ENCODE measurements around the gene ZNF236.

The ZNF236 gene

DNA sequence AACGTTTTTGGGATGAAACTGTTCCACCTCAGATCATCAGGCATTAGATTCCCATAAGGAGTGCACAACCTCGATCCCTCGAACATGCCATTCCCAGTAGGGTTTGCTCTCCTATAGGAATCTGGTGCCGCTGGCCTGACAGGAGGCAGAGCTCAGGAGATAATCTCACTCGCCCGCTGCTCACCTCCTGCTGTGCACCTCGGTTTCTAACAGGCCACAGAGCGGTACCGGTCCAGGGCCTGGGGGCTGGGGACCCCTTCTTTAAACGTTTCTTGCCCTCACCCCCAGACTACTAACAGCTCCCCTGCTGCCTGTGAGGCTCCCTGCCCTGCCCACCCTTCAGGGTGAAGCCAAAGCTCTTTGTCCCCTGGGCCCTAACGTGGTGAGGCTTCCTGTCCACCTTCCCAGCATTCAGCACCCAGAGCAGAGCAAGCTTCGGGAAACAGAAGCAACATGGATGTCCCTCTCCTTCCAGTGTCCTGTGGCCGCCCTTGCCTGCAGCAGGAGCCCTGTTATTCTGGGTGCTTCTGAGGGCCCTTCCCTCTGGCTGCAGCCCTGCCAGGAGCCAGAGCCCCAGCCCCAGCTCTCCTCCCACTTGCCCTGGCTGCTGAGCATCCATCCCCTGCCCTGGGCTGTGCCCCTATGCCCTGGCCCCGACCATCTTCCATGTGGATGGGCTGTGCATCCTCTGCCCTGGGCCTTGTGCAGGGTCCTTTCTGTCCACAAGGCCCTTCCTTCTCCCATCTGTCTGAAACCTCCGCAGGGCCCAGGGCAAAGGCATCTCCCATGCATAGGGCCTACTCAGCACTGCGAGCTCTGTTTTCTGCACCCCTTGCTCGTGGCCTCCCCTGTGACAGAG, 170.1 kb downstream of the ZNF236 start:
- DNase-seq: no peak

DNA sequence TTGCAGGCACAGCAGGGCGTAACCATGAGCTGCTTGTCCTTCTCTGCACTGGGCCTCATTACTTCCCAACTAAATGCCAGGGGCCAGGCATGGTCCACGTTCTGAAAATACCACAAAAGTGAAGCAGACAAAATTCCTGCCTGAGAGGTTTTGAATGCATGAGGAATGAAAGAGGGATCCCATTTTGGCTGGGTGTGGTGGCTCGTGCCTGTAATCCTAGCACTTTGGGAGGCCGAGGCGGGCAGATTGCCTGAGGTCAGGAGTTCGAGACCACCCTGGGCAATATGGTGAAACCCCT, 170.7 kb downstream of the ZNF236 start:
- DNase-seq: no peak

DNA sequence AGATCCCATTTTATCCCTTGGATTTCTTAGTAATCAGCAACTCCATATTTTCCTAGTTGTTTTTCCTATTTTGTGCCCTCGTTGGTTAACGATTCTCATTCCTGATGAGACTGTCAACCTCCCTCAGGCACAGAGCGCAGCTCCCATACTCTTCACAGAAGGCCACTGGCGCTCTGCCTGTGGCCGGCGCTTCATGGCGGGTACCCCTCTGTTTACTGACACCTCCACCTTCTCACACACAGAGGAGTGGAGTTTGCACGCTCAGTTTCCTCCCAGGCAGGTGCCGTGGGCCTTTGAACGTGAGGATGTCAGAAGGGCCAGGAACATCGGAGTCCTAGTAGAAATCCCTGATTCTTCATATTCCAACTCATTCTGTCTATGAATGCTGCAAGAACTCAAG, 171.2 kb downstream of the ZNF236 start:
- no peak for DNase-seq

DNA sequence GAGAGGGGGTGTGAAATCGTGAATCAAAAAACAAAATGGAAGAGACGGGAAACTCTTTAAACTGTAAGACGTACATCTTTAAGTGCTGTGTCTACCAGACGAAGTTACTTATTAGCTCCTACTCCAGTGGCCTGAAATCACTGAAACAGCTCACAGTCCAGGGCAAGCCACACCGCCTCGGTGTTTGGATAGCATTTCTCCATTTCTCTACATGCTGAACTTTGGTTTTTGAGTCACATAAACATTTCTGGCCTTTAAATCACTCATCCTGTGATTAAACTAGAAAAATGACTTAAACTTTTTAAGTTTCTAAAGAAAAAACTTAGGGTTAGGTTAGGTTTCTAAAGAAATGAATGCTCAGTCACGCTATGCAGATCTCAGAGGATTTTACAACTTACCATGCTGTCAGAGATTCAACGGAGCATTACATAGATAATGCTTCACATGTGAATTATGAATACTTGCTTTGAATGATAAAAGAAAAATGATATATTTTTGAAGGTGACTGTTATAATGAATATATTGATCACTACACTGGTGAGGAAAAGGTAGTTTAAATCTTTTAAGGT, 171.8 kb downstream of the ZNF236 start:
- no peak for DNase-seq

DNA sequence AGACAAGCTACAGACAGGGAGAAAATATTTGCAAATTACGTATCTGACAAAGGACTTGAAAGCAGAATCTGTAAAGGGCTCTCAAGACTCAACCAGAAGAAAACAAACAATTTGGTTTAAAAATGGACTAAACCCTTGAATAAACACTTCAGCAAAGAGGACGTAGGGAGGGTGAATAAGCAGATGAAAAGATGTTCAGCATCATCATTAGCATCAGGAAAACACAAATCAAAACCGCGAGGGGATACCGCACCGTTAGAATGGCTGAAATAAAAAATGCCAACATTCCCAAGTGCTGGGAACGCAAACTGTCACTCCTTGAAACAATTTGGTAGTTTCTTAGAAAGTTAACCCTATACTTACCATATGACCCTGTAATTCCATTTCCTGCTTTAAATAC, 173.5 kb downstream of the ZNF236 start:
- no peak for DNase-seq

DNA sequence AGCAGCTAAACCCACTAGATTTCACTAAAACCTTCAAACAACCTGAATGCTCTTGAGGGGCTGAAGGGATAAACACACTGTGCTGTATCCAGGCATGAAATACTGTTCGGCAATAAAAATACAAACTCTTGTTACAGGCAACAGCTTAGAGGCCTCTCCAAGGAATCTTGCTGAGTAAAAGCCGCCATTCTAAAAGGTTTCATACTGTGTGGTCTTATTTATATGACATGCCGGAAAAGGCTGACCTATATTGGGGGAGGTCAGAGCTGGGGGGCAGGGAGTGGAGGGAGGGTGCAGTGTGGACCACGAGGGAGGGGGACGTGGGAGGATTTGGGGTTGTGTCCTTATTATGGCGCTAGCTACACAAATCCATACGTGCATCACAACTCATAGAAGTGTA, 174.1 kb downstream of the ZNF236 start:
- no peak for DNase-seq

DNA sequence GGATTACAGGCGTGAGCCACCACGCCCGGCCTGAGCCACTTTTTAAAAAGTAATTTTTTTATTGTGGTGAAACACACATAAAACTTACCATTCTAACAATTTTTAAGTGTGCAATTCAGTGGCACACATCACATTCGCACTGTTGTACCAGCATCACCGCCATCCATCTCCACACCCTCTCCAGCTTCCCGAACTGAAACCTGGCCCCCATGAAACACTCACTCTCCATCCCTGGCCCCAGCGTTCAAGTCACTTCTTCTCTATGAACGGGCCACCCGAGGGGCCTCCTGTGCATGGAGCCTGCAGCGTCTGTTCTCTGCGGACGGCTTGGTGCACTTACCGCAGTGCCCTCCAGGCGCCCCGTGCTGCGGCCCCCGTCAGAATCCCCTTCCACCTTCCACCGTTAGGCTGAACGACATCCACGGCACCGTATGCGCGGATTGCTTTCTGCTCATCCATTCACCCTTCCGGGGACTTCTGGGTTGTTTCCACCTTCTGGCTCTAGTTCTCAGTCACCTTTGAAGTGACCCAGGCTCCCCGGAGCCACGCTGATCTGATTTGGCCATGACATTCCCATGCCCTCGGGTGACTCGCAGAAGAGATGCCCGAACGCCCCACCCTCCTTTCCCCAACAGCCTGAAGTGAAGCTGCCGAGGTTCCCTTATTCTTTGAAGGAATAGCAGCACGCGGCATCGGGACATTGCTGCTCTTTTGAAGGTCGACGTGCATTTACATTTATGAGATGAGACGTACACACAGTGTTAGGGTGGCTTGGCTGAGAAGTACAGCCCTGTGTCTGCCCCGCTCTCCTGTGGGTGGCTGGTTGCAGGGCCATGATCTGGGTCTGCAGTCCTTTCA, 175.8 kb downstream of the ZNF236 start:
- DNase-seq: no peak

DNA sequence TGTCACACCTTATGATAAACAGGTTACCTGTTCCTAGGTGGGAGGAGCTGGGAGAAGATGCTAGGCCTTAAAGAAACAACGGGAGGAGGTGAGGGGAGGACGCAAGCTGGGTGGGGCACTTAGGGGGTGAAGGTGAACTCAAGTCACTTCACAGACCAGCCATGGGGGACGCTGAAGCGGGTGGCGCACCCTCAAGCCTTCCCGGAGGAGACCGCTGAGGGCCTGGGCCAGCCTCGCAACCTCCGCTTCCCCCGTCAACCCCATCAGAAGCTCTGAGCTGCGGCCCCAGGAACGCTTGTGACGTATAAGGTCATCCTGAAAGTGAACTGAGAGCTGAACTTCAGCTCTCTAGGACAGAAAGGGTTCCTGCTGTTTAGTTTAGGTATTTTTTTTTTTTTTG, 176.7 kb downstream of the ZNF236 start:
- DNase-seq: no peak

DNA sequence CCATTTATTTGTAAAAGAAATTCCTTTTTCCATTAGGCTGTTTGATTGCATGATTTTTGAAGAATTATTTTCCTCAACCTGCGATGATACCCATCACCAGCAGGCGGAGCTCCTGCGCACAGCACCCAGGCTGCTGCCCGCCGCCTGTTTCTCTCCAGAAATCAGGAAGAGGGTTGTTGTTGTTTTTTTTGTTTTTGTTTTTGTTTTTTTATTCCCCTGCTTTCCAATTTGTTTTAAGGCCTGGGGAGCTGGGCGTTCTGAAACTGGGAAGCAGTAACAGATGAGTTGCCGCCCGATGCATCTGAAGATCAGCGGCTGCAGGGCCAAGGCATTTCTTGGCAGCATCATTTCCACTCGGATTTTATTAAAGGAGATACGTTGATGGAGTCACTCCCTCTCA, 178.2 kb downstream of the ZNF236 start:
- DNase-seq: peak; percentile 51

DNA sequence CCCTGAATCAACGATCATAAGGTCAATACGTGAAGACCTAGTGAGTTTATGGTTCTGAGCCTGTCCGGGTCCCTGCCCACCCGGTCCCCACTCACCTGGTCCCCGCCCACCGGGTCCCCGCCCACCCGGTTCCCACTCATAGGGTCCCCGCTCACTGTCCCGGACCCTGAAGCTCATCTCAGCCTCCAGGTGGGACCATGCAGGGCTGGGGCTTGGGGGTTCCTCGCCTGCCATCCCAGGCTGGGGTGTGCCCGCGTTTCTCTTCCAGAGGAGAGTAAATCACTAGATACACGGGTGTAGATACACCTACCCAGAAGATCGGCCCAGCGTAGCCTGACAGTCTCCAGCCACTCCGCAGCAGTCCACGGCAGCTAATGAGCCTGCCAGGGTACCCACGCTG, 178.7 kb downstream of the ZNF236 start:
- DNase-seq: no peak

DNA sequence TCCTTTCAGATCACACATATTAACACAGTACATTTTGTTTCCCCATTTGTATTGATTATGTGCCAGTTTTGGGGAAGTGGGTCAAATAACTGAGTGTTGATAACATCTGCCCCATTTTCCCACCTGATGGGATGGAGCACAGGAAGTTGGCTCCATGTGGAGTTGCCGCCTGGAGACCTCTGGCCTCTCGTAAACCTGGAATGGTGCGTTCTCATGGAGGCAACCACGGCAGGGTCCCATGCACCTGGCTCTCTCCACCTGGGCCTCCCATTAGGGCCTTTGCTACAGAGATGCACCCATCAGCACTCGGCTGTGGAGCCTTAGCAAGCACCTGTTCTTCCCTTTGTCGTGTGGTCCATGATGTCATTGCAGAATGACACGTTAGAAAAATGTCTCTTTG, 179.6 kb downstream of the ZNF236 start:
- no peak for DNase-seq

DNA sequence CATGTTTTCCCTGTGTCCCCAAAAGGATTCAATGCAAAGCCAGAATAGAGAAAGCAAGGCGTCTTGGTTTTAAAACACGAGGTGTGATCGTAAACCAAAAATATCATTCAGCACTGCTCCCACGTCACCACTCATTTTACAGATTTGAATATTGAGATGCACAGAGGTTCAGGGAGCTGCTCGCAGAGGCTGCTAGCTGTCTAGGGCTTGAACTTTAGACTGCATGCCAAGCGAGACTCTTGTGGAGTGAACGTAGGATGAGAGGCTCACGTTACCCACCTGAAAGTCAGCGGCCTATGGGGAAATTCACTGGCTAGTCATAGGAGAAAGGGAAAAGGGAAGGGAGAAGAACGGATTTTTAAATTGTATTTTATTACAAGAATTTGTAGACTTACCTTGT, 180.1 kb downstream of the ZNF236 start:
- no peak for DNase-seq

DNA sequence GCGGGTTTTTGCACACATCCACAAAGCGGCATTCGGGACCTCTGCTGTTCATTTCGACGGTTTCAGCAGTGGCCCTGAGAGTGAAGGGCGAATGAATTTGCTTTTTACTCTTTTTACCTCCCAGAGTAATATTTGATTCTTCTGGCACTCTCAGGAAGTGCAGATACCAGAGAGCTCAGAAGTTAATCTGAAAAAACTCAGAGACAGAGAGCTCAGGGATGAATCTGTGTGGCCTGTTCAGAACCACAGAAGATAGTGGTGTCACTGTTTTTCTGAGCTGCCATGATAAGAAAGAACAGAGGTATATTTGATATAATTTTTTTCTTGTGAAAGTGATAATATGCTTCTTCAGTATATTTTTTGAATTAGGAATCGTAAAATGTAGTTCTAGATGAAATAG, 181.0 kb downstream of the ZNF236 start:
- DNase-seq: no peak

DNA sequence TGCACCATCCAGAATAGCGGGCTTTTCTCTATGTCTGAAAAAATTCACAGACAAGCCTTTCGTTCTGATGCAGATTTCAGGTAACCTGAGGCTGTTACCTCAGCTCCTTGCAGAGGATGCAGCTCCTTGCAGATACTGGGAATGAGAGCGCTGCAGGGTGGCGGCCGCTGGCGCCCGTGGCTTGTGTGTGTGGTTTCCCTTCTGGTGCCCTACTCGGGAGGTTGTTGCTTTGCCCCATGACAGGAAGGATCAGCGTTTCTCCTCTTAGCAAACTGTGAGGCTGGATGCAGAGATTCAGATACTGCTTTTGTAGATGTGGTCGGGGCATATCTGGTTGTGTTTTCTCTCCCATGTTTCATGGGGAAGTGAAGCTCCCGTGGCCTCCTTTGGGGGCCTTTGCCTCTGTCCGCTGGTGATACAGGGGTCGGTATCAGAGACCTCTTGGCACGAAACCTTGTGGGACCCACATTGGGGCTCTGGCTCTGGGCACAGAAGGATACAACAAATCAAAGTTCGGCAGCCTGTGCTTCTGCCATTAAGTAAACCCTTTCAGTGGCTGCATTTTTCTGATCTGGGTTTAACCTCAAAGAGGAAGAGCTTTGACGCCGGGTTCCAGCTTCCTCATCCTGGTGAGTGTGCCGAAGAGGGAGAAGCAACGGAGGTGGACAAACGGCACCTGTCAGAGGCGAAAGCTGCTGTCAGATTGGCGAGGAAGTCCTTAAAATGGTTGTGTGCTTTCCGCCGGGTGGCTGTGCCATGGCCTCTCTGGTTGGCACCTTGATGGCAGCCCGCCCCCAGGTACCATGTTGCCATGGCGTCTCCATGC, 182.4 kb downstream of the ZNF236 start:
- DNase-seq: no peak

DNA sequence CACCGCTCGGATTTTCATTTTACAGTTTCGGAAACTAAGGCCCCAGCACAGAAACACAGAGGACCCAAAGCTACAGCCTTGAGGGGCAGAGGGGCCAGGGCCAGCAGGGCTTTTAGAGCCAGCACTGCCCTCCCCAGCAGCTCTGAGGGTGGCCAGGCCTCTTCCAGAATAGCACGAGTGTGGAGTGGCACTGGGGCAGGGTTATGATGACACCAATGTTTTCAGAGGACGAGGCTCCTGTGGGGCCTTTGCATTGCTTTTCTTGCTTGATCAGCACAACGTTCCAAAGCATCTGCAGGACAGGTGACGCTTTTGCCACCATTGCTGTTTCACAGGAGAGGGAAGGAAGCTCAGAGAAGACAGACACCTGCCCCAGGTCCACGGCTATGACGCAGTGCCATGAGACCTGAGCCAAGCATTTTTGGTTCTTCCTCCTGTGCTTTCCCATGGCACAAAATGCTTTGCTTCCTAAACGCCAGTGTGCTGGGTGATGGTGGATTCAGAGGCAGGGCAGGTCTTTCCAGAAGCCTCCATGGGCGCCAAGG, 183.4 kb downstream of the ZNF236 start:
- DNase-seq: no peak

DNA sequence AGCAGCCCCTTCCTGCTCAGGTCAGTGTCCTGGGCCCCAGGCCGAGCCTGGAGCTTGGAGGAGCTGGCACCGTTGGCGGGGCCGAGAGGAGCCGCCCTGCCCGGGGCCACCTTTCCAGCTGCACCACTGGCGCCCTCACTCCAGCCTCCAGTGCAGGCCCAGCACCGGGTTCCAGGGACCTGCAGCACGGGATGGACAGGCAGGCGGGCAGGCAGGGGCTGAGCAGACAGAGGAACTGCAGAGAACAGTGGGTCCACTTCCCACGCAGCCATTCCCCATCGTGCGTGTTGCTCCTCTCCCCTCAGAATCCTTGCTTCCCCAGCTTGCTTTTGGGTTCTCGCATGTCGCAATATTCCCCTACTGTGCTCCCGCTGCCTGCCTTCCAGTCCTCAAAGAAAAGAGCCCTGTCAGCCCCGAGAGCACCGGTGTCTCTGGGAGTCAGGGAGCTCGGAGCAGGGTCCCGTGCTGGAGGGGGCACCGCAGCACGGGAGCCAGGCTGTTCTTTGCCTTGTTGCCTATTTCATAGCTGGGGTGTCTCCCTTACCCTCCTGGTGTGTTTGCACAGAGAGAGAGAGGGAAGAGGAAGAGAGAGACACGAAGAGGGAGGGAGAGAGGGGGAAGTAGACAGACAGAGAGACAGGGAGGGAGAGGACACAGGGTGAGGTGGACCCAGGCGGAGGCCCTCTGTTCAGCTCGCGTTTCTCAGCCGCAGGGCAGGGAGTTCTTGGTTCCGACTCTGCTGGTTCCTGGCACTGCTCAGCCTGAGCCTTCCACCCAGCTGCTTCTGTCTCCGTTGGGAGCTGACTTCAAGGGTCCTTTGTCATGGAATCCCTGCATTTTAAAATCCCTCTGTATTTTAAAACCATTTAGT, 184.2 kb downstream of the ZNF236 start:
- DNase-seq: no peak

DNA sequence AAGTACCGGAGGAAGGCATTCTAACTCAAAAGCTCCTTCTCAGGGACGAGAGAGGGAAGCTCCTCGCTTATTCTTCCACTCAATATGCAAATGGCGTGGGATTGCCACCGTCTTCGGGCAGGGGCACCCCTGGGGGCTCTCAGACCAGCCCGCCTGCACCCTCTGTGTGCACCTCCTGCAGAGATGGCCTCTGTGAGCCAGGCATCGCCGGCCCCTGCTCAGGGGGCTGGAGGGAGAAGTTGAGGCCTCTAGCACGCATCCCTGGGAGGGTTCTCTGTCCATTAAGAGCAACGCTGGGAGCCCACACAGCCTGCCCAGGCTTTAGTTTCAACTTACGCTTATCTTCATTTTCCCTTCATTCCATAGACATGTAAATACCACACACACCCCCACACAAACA, 184.9 kb downstream of the ZNF236 start:
- no peak for DNase-seq

DNA sequence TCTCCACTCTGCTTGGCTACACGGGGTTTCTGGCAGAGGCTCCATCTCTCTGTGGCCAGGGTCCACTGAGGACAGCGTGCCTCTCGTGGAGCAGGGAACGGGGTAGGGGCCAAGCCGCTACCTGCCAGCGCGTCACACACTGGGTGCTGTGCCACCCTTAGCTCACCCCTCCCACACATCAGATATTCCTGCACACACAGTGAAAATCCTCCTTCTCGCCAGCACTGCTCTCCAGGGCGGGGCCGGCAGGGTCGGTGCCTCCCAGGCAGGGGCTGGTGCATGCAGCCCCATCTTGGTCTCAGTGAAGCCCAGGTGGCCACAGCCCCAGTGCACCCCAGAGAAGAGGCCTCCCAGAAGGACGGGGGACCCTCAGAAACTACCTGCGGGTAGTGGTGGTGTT, 185.6 kb downstream of the ZNF236 start:
- no peak for DNase-seq

DNA sequence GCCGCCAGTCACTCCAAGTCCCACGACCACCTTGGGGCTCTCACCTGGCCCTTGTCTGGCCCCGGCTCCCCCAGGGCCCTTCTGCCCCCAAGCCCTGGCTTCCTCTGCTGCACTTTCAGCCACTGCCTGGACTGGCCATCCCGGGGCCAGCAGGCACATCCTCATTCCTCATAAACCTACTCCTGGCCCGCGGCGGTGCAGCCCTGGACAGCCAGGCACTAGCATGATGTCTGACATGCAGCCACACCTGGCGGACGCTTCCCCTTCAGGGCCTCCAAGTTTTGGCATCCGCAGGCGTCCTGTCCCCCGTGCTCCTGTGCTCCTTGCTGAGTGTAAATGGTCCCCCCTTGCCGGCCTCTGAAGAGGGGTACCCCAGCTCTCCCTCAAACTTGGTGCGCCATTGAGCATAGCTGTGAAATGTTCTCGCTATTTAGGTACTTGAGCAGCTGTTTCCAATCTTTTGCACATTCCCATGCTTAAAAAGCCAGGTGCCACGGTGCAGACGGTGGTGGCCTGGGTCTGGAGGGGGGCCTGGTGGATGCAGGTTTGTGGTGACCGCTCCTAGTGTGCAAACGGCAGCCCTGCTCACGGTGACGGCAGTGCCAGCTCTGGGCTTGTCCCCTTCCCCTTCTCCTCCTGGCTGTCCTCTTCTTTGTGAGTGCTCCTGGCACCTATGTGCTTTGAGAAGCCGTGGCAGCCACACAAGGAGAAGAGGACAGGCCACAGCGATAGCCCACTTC, 186.4 kb downstream of the ZNF236 start:
- no peak for DNase-seq

DNA sequence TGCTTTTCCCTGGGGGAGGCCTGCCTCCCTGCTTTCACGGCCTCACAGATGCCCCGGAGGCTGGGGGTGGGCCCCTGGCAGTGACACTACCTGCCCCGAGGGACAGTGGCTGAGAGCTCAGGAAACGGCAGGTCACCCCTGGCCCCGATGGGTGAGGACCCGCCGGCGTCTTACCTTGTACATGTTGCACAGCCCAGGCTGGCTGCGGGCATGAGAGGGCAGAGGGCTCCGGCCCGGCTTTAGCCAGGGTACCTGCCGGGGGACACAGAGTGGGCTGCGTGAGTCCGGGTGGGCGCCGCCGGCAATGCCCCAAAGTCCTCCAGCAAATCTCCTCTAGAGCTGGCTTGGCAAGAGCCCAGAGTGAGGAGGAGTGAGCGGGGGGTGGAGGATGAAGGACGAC, 187.3 kb downstream of the ZNF236 start:
- DNase-seq: no peak

DNA sequence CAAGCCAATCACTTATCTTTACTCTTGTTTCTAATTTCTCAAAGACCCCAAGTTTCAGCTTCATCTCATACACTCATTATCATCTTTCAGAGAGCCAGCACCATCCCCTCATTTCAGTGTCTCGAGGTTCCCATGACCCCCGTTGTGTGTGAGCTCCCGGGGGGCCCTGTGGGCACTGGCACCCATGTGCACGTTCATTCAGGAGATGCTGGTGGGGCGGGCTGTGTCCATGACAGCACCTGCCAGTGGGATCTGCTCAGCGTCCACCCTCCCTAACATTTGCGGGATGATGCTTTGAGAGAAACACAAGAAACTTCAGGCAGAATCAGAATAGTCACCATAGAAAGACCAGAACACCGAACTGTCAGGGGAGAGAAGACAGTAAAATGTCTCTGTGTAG, 189.8 kb downstream of the ZNF236 start:
- DNase-seq: no peak
